COLO668 (cell line): ENCODE data around the gene UCHL5.
"Not testable (repeated sequence)": the region's sequence is repeated elsewhere in the genome, so short reads cannot be mapped to it uniquely, and the experiment has no call there.

Source experiments
- DNase-seq: peaks from one replicate; lab custom pipeline; 2025; ENCODE audit not compliant: unreplicated experiment; lab: John Stamatoyannopoulos, UW

UCHL5 gene

GRCh38 chr1:193013707-193014106 is 45.5 kb downstream of the UCHL5 start:
- no peak for DNase-seq

- DNase-seq, result no peak
These were observed 46.2 kb downstream of the UCHL5 start for GRCh38 chr1:193013005-193013404.

- no peak for DNase-seq
These were observed 47.8 kb downstream of the UCHL5 start for GRCh38 chr1:193011406-193011805.

GRCh38 chr1:193009501-193009900 is 49.7 kb downstream of the UCHL5 start:
- DNase-seq, result no peak

GRCh38 chr1:193005785-193006184 is 53.4 kb downstream of the UCHL5 start:
- no peak for DNase-seq

GRCh38 chr1:192998536-192998935 is 60.6 kb downstream of the UCHL5 start:
- DNase-seq, result no peak

- no peak for DNase-seq
These were observed 65.0 kb downstream of the UCHL5 start for GRCh38 chr1:192994141-192994540.

- no peak for DNase-seq
These were observed 65.6 kb downstream of the UCHL5 start for GRCh38 chr1:192993426-192994085.

- not testable (repeated sequence) for DNase-seq
These were observed 72.3 kb downstream of the UCHL5 start for GRCh38 chr1:192986748-192987334.

- DNase-seq, result no peak
These were observed 72.9 kb downstream of the UCHL5 start for GRCh38 chr1:192986110-192986747.

- no peak for DNase-seq
These were observed 75.1 kb downstream of the UCHL5 start for GRCh38 chr1:192984080-192984479.

- DNase-seq, result no peak
These were observed 75.7 kb downstream of the UCHL5 start for GRCh38 chr1:192983349-192983980.

GRCh38 chr1:192980856-192981255 is 78.3 kb downstream of the UCHL5 start:
- no peak for DNase-seq

- DNase-seq, result peak; percentile 15
These were observed 78.8 kb downstream of the UCHL5 start for GRCh38 chr1:192980334-192980733.

- no peak for DNase-seq
These were observed 79.6 kb downstream of the UCHL5 start for GRCh38 chr1:192979542-192979941.

GRCh38 chr1:192978195-192978710 is 80.9 kb downstream of the UCHL5 start:
- DNase-seq, result no peak

GRCh38 chr1:192977089-192977706 is 82.0 kb downstream of the UCHL5 start:
- peak; percentile 31 for DNase-seq

- DNase-seq, result no peak
These were observed 82.6 kb downstream of the UCHL5 start for GRCh38 chr1:192976576-192976975.

GRCh38 chr1:192974701-192975100 is 84.5 kb downstream of the UCHL5 start:
- DNase-seq, result no peak

GRCh38 chr1:192973988-192974387 is 85.2 kb downstream of the UCHL5 start:
- DNase-seq, result no peak

GRCh38 chr1:192973202-192973601 is 86.0 kb downstream of the UCHL5 start:
- DNase-seq, result no peak
